Liver (tissue), 3 donors: ENCODE results near the gene GABRR1.

ENCODE experiments used
- CTCF ChIP-seq: fragments of 150-350 bp; IDR thresholded peaks from 2 replicates; pipeline ENCODE4 v1.5.1; 2017; ENCODE audit warnings: improper control_type of control experiment, low read depth, low read length; ENCODE audit not compliant: missing input control
- EGR1 ChIP-seq, 2 donors: IDR thresholded peaks; 2 replicates each; pipeline ENCODE4 v1.6.1; 2016 to 2018; ENCODE audit warnings: antibody characterized with exemption in 2 of 2, low read depth in 2 of 2
- JUND ChIP-seq, 2 donors: IDR thresholded peaks; 2 replicates each; pipeline ENCODE4 v1.6.1; 2016; ENCODE audit warnings: antibody characterized with exemption in 2 of 2
- REST ChIP-seq: IDR thresholded peaks from 2 replicates; pipeline ENCODE4 v1.6.1; 2016; ENCODE audit warnings: antibody characterized with exemption, mild to moderate bottlenecking
- RXRA ChIP-seq, 2 donors: IDR thresholded peaks; 2 replicates each; pipeline ENCODE4 v1.6.1; 2017 to 2018; ENCODE audit warnings: antibody characterized with exemption in 2 of 2, mild to moderate bottlenecking in 1 of 2
- TAF1 ChIP-seq: conservative IDR thresholded peaks from 2 replicates; pipeline ENCODE4 v1.6.1; 2016; ENCODE audit warnings: antibody characterized with exemption, mild to moderate bottlenecking
- TF ChIP-seq, protein P1 (sequence below): IDR thresholded peaks from 2 replicates; pipeline ENCODE4 v1.6.1; 2016; ENCODE audit warnings: antibody characterized with exemption
- donor health status: healthy.
- donor health status: healthy.

GRCh38 chr6:89255417-89255816, 38.3 kb upstream of the GABRR1 start:
- TF ChIP-seq CTCF: no peak
- TF ChIP-seq, protein P1, sequence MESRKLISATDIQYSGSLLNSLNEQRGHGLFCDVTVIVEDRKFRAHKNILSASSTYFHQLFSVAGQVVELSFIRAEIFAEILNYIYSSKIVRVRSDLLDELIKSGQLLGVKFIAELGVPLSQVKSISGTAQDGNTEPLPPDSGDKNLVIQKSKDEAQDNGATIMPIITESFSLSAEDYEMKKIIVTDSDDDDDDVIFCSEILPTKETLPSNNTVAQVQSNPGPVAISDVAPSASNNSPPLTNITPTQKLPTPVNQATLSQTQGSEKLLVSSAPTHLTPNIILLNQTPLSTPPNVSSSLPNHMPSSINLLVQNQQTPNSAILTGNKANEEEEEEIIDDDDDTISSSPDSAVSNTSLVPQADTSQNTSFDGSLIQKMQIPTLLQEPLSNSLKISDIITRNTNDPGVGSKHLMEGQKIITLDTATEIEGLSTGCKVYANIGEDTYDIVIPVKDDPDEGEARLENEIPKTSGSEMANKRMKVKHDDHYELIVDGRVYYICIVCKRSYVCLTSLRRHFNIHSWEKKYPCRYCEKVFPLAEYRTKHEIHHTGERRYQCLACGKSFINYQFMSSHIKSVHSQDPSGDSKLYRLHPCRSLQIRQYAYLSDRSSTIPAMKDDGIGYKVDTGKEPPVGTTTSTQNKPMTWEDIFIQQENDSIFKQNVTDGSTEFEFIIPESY: no peak
- TF ChIP-seq TAF1: no peak
- no peak for TF ChIP-seq RXRA (IDR thresholded peaks at IDR 0.05)
- TF ChIP-seq EGR1 (IDR thresholded peaks at IDR 0.05; ENCODE audit: low read depth in 2 of 2): no peak
- no peak for TF ChIP-seq REST
- TF ChIP-seq JUND (IDR thresholded peaks at IDR 0.05): no peak
